ENCODE results near the gene PRR7.
"Not testable (repeated sequence)": the region's sequence is repeated elsewhere in the genome, so short reads cannot be mapped to it uniquely, and the experiment has no call there.

DNA sequence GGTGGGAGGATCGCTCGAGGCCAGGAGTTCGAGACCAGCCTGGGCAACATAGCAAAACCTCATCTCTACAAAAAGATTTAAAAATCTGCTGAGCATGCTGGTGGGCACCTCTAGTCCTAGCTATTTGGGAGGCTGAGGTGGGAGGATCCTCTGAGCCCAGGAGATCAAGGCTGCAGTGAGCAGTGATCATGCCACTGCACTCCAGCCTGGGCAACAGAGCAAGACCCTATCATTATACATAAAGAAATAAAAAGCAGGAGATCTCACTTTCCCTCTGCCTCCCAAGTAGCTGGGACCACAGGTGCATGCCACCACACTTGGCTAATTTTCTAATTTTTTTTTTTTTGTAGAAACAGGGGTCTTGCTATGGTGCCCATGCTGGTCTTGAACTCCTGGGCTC, 39.1 kb downstream of the PRR7 start:
- not testable (repeated sequence) for TF ChIP-seq POLR2A, EP300 (IDR thresholded peaks at IDR 0.05)
- TF ChIP-seq, protein P1, sequence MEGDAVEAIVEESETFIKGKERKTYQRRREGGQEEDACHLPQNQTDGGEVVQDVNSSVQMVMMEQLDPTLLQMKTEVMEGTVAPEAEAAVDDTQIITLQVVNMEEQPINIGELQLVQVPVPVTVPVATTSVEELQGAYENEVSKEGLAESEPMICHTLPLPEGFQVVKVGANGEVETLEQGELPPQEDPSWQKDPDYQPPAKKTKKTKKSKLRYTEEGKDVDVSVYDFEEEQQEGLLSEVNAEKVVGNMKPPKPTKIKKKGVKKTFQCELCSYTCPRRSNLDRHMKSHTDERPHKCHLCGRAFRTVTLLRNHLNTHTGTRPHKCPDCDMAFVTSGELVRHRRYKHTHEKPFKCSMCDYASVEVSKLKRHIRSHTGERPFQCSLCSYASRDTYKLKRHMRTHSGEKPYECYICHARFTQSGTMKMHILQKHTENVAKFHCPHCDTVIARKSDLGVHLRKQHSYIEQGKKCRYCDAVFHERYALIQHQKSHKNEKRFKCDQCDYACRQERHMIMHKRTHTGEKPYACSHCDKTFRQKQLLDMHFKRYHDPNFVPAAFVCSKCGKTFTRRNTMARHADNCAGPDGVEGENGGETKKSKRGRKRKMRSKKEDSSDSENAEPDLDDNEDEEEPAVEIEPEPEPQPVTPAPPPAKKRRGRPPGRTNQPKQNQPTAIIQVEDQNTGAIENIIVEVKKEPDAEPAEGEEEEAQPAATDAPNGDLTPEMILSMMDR (IDR thresholded peaks at IDR 0.05), result not testable (repeated sequence)
